Natural killer cell treated with Interleukin-12 subunit alpha and Interleukin-12 subunit beta and Interleukin-15 and Interleukin-18, amount 100 ng/mL, for 72 hours (primary cell): ENCODE measurements around the gene ASIC1. TPM values are rescaled to one million over a fixed set of nuclear protein-coding genes. Genes with fewer than 3 reads are reported as not detected.
"Not testable (repeated sequence)": the region's sequence is repeated elsewhere in the genome, so short reads cannot be mapped to it uniquely, and the experiment has no call there.

ENCODE experiments used
- ATAC-seq, 2 donors: fragments of 150-1000 bp; cut with Tn5 transposase in 1 of 2; sonication (Bioruptor Pico), chemical (Tn5 transposase) in 1 of 2; 2 replicates each; pipeline ENCODE4 v1.10.0; 2021
- DNase-seq: peaks from one replicate; pipeline ENCODE4 v3.0.0; 2022; ENCODE audit warnings: low spot score
- H3K27ac Mint-ChIP-seq, 2 donors: 1 replicate in 1 of 2; 2 replicates in 1 of 2; pipeline ENCODE4 v1.8.0; 2022; ENCODE audit warnings: mixed read lengths in 2 of 2, mild to moderate bottlenecking in 1 of 2, moderate library complexity in 1 of 2
- H3K27me3 Mint-ChIP-seq, 2 donors: 1 replicate in 1 of 2; 2 replicates in 1 of 2; pipeline ENCODE4 v1.8.0; 2022; ENCODE audit warnings: mixed read lengths in 2 of 2
- H3K36me3 Mint-ChIP-seq: one replicate; pipeline ENCODE4 v1.8.0; 2022; ENCODE audit warnings: mixed read lengths
- H3K4me1 Mint-ChIP-seq, 2 donors: 1 replicate in 1 of 2; 2 replicates in 1 of 2; pipeline ENCODE4 v1.8.0; 2022; ENCODE audit warnings: low read depth in 2 of 2, mixed read lengths in 2 of 2, mild to moderate bottlenecking in 1 of 2
- H3K4me3 Mint-ChIP-seq: one replicate; pipeline ENCODE4 v1.8.0; 2022; ENCODE audit warnings: mixed read lengths
- H3K9me3 Mint-ChIP-seq: 2 replicates; pipeline ENCODE4 v1.8.0; 2022; ENCODE audit warnings: mixed read lengths
- total RNA-seq, 2 donors: library from RNA; stranded (reverse); gene quantifications; one replicate each; pipeline ENCODE4 v1.2.3, GENCODE V29; 2022

The ASIC1 gene
- total RNA-seq, 2 donors from 2014 or later, result 0.17 TPM; not detected in 1

- peaks cover 3% of the 10 kb centered on the region for H3K9me3 Mint-ChIP-seq
- peak within 1 kb of the TSS; percentile 99 for H3K4me3 Mint-ChIP-seq
- peak within 1 kb of the TSS; percentile 88 to 95 for H3K27ac Mint-ChIP-seq
- ATAC-seq, result peak; percentile 99
- H3K27me3 Mint-ChIP-seq, result no peaks in the 10 kb centered on the region
- peak; percentile 97 for DNase-seq
- peaks cover 11 to 22% of the 10 kb centered on the region in 2 donors for H3K4me1 Mint-ChIP-seq
- H3K36me3 Mint-ChIP-seq, result peaks cover 17% of the 10 kb centered on the region
Observed at GRCh38 chr12:50025187-50026059, 32.0 kb upstream of the ASIC1 start, which contains the start of gene RACGAP1. Gene RACGAP1, minus strand, starts transcription at chr12:50025494. Its CDS starts 8,779 bp downstream, at chr12:50016715.

GRCh38 chr12:50026691-50027090 lies 30.7 kb upstream of the ASIC1 start:
- Mint-ChIP-seq H3K4me1 (peaks cover 11 to 22% of the 10 kb centered on the region in 2 donors), H3K36me3 (peaks cover 17% of the 10 kb centered on the region), H3K27ac (no peak overlapping the region), H3K9me3 (peaks cover 3% of the 10 kb centered on the region), H3K4me3 (no peak overlapping the region), H3K27me3 (peaks cover 3 to 4% of the 10 kb centered on the region in 2 donors)
- DNase-seq (no peak), ATAC-seq (no peak)

- not testable (repeated sequence) for ATAC-seq, H3K9me3 Mint-ChIP-seq, H3K4me1 Mint-ChIP-seq, H3K36me3 Mint-ChIP-seq, DNase-seq, H3K4me3 Mint-ChIP-seq, H3K27ac Mint-ChIP-seq
- peaks cover 17 to 18% of the 10 kb centered on the region in 2 donors for H3K27me3 Mint-ChIP-seq
Observed at GRCh38 chr12:50030449-50030848, 26.9 kb upstream of the ASIC1 start.

DNA sequence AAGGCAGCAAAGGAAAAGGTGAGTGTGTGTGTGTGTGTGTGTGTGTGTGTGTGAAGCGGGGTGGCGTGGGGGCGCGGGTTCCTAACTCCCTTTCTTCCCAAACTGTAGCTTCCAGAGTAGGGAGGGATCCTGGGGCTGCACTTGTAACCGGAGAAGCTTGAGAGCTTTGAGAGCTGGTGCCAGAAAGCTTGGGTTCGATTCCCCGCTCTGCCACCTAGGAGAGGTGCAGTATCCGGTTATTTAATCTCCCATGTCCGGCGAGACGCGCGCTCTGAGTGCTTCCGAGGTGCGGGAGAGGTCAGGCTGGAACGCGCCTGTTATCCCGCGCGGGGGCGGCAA lies 24.9 kb upstream of the ASIC1 start:
- ATAC-seq (peak; percentile 11 to 31), DNase-seq (no peak)
- H3K36me3 Mint-ChIP-seq, result no peaks in the 10 kb centered on the region

GRCh38 chr12:50032854-50033581 lies 24.4 kb upstream of the ASIC1 start:
- ATAC-seq (peak; percentile 40 to 43), DNase-seq (no peak)
- no peaks in the 10 kb centered on the region for H3K4me1 Mint-ChIP-seq
- peaks cover 20 to 25% of the 10 kb centered on the region in 2 donors for H3K27me3 Mint-ChIP-seq
- H3K9me3 Mint-ChIP-seq, result no peaks in the 10 kb centered on the region
- H3K4me3 Mint-ChIP-seq, result no peak overlapping the region
- H3K27ac Mint-ChIP-seq, result no peak overlapping the region
- H3K36me3 Mint-ChIP-seq, result no peaks in the 10 kb centered on the region

More for the DNA sequence above, 24.9 kb upstream of the ASIC1 start:
- Mint-ChIP-seq H3K4me3 (no peak overlapping the region), H3K9me3 (no peaks in the 10 kb centered on the region), H3K4me1 (no peaks in the 10 kb centered on the region), H3K27ac (no peak overlapping the region), H3K27me3 (peaks cover 20 to 25% of the 10 kb centered on the region in 2 donors)

DNA sequence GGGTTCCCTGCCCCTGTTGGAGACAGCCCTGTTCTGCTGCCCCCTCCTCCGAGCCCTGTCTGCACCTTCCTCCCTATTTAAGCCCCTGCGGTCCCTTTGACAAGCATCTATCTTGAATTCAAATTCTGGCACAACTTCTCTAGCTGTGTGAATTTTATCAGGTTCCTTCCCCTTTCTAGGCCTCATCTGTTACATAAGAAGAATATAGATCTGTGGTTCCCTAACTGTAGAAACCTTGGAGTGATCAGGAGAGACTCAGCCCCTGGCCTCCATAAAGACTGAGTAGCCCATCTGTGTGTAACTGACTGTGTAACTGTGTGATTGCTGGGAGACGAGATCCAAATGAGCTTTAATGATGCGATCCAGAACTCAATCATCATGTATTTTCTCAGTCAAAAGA lies 19.1 kb upstream of the ASIC1 start:
- Mint-ChIP-seq H3K9me3 (no peaks in the 10 kb centered on the region), H3K36me3 (no peaks in the 10 kb centered on the region), H3K27ac (no peak overlapping the region), H3K27me3 (peaks cover 12 to 14% of the 10 kb centered on the region in 2 donors), H3K4me1 (no peaks in the 10 kb centered on the region), H3K4me3 (no peak overlapping the region)
- ATAC-seq (no peak), DNase-seq (no peak)

DNA sequence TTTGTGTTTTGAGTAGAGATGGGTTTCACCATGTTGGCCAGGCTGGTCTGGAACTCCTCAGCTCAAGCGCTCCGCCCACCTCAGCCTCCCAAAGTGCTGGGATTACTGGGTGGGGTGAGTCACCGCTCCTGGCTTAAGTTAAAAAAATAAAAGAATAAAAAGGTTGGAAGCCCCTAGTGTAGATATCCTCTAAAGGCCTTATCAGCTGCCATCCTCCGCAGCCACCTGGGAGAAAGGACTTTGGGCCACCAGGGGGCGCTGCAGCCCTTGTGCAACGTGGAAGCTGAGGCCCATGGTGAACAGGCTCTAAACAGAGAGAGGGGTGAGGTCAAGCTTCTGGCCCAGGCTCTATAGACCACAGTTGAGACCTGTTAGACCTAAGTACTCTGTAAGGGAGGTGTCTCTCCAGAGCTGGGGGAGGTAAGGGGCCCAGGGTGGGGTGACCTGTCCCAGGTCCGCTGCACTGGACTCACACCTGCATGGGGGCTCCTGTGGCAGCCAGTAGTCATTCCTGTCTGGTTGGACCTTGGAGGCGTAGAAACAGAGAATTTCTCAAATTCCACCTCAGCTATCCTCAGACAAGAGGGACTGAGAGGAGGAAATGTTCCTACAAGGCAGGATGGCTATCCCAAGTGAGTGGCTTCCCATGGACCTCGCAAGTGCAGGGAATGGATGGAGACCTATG lies 18.1 kb upstream of the ASIC1 start:
- ATAC-seq, result peak; percentile 63 to 67
- no peaks in the 10 kb centered on the region for H3K9me3 Mint-ChIP-seq
- no peak overlapping the region for H3K27ac Mint-ChIP-seq

GRCh38 chr12:50040657-50041056 lies 16.7 kb upstream of the ASIC1 start:
- Mint-ChIP-seq H3K36me3 (no peaks in the 10 kb centered on the region), H3K27me3 (peaks cover 3 to 7% of the 10 kb centered on the region in 2 donors), H3K9me3 (no peaks in the 10 kb centered on the region), H3K27ac (no peak overlapping the region), H3K4me3 (no peak overlapping the region), H3K4me1 (no peaks in the 10 kb centered on the region)
- ATAC-seq (no peak), DNase-seq (no peak)

More for the DNA sequence above, 18.1 kb upstream of the ASIC1 start:
- Mint-ChIP-seq H3K4me1 (no peaks in the 10 kb centered on the region), H3K36me3 (no peaks in the 10 kb centered on the region), H3K27me3 (peaks cover 10 to 14% of the 10 kb centered on the region in 2 donors), H3K4me3 (no peak overlapping the region)
- peak; percentile 83 for DNase-seq

DNA sequence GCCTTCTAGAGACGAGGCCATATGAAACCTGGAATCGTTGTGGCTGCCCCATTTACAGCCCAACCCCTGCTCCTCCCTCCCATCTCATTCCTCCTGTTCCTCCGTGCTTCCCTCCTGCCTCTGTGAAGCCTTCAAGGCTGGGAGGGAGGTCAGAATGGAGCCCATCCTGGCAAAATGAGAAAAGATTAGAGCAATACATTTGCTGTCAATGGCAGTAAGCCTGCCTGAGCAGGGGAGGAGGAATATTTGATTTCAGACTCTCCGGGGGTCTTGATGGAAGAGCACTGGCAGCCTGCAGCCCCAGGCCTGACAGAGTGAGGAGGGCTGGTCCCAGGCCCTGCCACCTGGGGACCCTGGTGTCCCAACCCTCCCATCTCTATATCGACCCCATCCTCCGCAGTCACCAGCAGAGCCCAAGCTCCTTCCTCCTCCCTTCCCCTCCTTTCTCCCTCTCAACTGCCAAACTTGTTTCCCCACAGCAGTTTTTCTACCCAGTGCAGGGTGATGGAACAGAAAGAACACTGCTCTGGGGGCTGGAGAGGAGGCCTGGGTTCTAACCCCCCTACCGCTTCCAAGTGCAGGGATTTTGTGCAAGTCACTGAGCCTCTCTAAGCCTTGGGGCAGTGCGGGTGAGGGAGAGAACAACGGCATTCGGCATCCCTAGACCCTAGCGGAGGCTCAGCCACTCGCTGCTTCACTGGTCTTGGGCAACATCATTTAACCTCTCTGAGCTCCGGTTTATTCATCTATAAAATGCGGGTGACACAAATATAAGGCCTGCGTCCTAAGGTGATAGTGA lies 16.1 kb upstream of the ASIC1 start:
- H3K4me1 Mint-ChIP-seq, result no peaks in the 10 kb centered on the region
- H3K9me3 Mint-ChIP-seq, result no peaks in the 10 kb centered on the region
- H3K27me3 Mint-ChIP-seq, result peaks cover 3 to 4% of the 10 kb centered on the region in 2 donors
- DNase-seq (no peak), ATAC-seq (no peak)
- H3K36me3 Mint-ChIP-seq, result no peaks in the 10 kb centered on the region
- no peak overlapping the region for H3K4me3 Mint-ChIP-seq
- H3K27ac Mint-ChIP-seq, result no peak overlapping the region

- ATAC-seq (no peak), DNase-seq (no peak)
- Mint-ChIP-seq H3K27me3 (no peaks in the 10 kb centered on the region), H3K9me3 (no peaks in the 10 kb centered on the region), H3K27ac (no peak overlapping the region), H3K4me1 (no peaks in the 10 kb centered on the region), H3K36me3 (no peaks in the 10 kb centered on the region), H3K4me3 (no peak overlapping the region)
Observed at GRCh38 chr12:50041962-50042361, 15.4 kb upstream of the ASIC1 start.

GRCh38 chr12:50042693-50043092 lies 14.7 kb upstream of the ASIC1 start:
- Mint-ChIP-seq H3K27ac (no peak overlapping the region), H3K9me3 (no peaks in the 10 kb centered on the region), H3K36me3 (no peaks in the 10 kb centered on the region), H3K4me1 (no peaks in the 10 kb centered on the region), H3K27me3 (peaks cover 6% of the 10 kb centered on the region in 2 donors), H3K4me3 (no peak overlapping the region)
- no peak for DNase-seq
- ATAC-seq, result no peak

DNA sequence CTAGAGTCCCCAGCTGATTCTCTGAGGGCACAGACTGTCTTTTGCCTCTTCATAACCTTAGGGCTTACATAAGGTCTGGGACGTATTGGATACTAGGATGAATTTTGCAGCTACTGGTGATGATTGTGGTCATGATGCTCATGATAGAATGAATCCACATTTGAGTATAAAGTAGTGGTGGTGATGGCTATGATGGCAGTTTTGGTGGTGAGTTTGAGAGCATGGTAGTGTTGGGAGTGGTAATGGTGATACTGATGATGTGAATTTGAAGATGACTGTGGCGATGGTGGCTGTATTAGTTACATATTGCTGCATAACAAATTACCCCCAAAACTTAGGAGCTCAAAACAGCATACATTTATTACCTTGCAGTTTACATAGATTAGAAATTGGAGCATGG lies 14.1 kb upstream of the ASIC1 start:
- H3K36me3 Mint-ChIP-seq, result no peaks in the 10 kb centered on the region

GRCh38 chr12:50043854-50044253 lies 13.5 kb upstream of the ASIC1 start:
- no peak overlapping the region for H3K27ac Mint-ChIP-seq
- ATAC-seq (no peak), DNase-seq (no peak)
- no peaks in the 10 kb centered on the region for H3K4me1 Mint-ChIP-seq
- H3K9me3 Mint-ChIP-seq, result no peaks in the 10 kb centered on the region
- no peaks in the 10 kb centered on the region for H3K36me3 Mint-ChIP-seq
- H3K4me3 Mint-ChIP-seq, result no peak overlapping the region
- H3K27me3 Mint-ChIP-seq, result peaks cover 6 to 8% of the 10 kb centered on the region in 2 donors

More for the DNA sequence above, 14.1 kb upstream of the ASIC1 start:
- ATAC-seq (no peak), DNase-seq (no peak)
- H3K27me3 Mint-ChIP-seq, result peaks cover 6 to 8% of the 10 kb centered on the region in 2 donors
- no peak overlapping the region for H3K27ac Mint-ChIP-seq
- no peaks in the 10 kb centered on the region for H3K9me3 Mint-ChIP-seq
- H3K4me3 Mint-ChIP-seq, result no peak overlapping the region
- no peaks in the 10 kb centered on the region for H3K4me1 Mint-ChIP-seq
